IMR-90 (cell line): ENCODE results near the gene S100A13. TPM values are rescaled to one million over a fixed set of nuclear protein-coding genes. Genes with fewer than 3 reads are reported as not detected.

Source experiments
- ATAC-seq: fragments of 200-7000 bp; cut with Tn5 transposase; 2 replicates; pipeline ENCODE4 v1.9.1; 2020; ENCODE audit warnings: low read depth, mild to moderate bottlenecking, moderate library complexity
- BruUV-seq: library from RNA; stranded (reverse); fragments of 400-500 nt; replicated peaks from 2 replicates; lab custom pipeline; 2021; lab: Mats Ljungman, UMichigan
- CTCF ChIA-PET: fragments of 300-600 bp; formaldehyde crosslinking; extraction: SDS; loops from one replicate; lab custom pipeline; 2021; ENCODE audit warnings: antibody characterized with exemption; lab: Yijun Ruan, JAX
- POLR2A ChIA-PET: fragments of 300-600 bp; sonication (Branson Sonifier 250); formaldehyde crosslinking; loops from one replicate; lab custom pipeline; 2022; ENCODE audit warnings: antibody characterized with exemption; ENCODE audit not compliant: unreplicated experiment; lab: Charles Lee
- DNase-seq: peaks from one replicate; pipeline ENCODE4 v3.0.0; 2013
- H2AFZ ChIP-seq: replicated peaks from 2 replicates; pipeline ENCODE3; 2013; ENCODE audit warnings: low read length, mild to moderate bottlenecking; ENCODE audit not compliant: poor library complexity
- H2AK5ac ChIP-seq: 2 replicates; pipeline ENCODE4 v1.6.1; 2013; ENCODE audit warnings: low read depth, low read length, inconsistent platforms
- H2AK9ac ChIP-seq: replicated peaks from 2 replicates; pipeline ENCODE3; 2013; ENCODE audit warnings: mild to moderate bottlenecking, low read depth, low read length, moderate library complexity; ENCODE audit not compliant: poor library complexity
- H2BK120ac ChIP-seq: 2 replicates; pipeline ENCODE4 v1.6.1; 2013; ENCODE audit warnings: low read depth, low read length, inconsistent platforms
- H2BK15ac ChIP-seq: 3 replicates; pipeline ENCODE4 v1.6.1; 2013; ENCODE audit warnings: low read depth, low read length, inconsistent platforms
- H2BK20ac ChIP-seq: 2 replicates; pipeline ENCODE4 v1.6.1; 2013; ENCODE audit warnings: low read depth, mild to moderate bottlenecking, inconsistent platforms, low read length, moderate library complexity
- H2BK5ac ChIP-seq: 2 replicates; pipeline ENCODE4 v1.6.1; 2013; ENCODE audit warnings: mild to moderate bottlenecking, low read depth, low read length, inconsistent platforms; ENCODE audit not compliant: poor library complexity, severe bottlenecking
- H3K14ac ChIP-seq: replicated peaks from 2 replicates; pipeline ENCODE4 v1.6.1; 2013; ENCODE audit warnings: low read depth, low read length, inconsistent platforms
- H3K18ac ChIP-seq: 2 replicates; pipeline ENCODE4 v1.6.1; 2013; ENCODE audit warnings: low read depth, low read length, control low read depth
- H3K23ac ChIP-seq: 2 replicates; pipeline ENCODE4 v1.6.1; 2013; ENCODE audit warnings: low read depth, low read length, inconsistent platforms
- H3K27ac ChIP-seq: 2 replicates; pipeline ENCODE4 v1.5.1; 2013; ENCODE audit warnings: mild to moderate bottlenecking, control low read depth, low read length; ENCODE audit not compliant: insufficient read depth
- H3K27me3 ChIP-seq: 2 replicates; pipeline ENCODE4 v1.6.1; 2013; ENCODE audit warnings: low read length; ENCODE audit not compliant: control insufficient read depth, insufficient read depth
- H3K36me3 ChIP-seq: 2 replicates; pipeline ENCODE4 v1.6.1; 2013; ENCODE audit warnings: low read length, mixed read lengths; ENCODE audit not compliant: control insufficient read depth, insufficient read depth
- H3K4ac ChIP-seq: 2 replicates; pipeline ENCODE4 v1.6.1; 2013; ENCODE audit warnings: low read depth, low read length, inconsistent platforms
- H3K4me1 ChIP-seq: 2 replicates; pipeline ENCODE4 v1.6.1; 2013; ENCODE audit warnings: low read length, mixed read lengths; ENCODE audit not compliant: control insufficient read depth, insufficient read depth
- H3K4me2 ChIP-seq: 2 replicates; pipeline ENCODE4 v1.6.1; 2013; ENCODE audit warnings: low read depth, mild to moderate bottlenecking, control low read depth, low read length, moderate library complexity
- H3K4me3 ChIP-seq: 2 replicates; pipeline ENCODE4 v1.5.1; 2013; ENCODE audit warnings: low read depth, mild to moderate bottlenecking, control low read depth, low read length, moderate library complexity; ENCODE audit not compliant: insufficient read depth
- H3K56ac ChIP-seq: 2 replicates; pipeline ENCODE4 v1.6.1; 2013; ENCODE audit warnings: low read length, inconsistent platforms; ENCODE audit not compliant: insufficient read depth; ENCODE audit errors: extremely low read depth
- H3K79me1 ChIP-seq, 2 experiments: 2 replicates each; pipeline ENCODE4 v1.6.1; 2013; ENCODE audit warnings: low read length in 2 of 2, inconsistent platforms in 1 of 2, low read depth in 1 of 2
- H3K9ac ChIP-seq: 2 replicates; pipeline ENCODE4 v1.6.1; 2013; ENCODE audit warnings: low read depth, low read length, control low read depth
- H3K9me1 ChIP-seq: 2 replicates; pipeline ENCODE4 v1.6.1; 2013; ENCODE audit warnings: low read length, inconsistent platforms; ENCODE audit not compliant: insufficient read depth
- H3K9me3 ChIP-seq: 2 replicates; pipeline ENCODE4 v1.6.1; 2013; ENCODE audit warnings: low read length; ENCODE audit not compliant: control insufficient read depth, insufficient read depth
- H4K20me1 ChIP-seq: 2 replicates; pipeline ENCODE4 v1.6.1; 2013; ENCODE audit warnings: low read length, inconsistent platforms; ENCODE audit not compliant: insufficient read depth
- H4K5ac ChIP-seq: 2 replicates; pipeline ENCODE4 v1.6.1; 2013; ENCODE audit warnings: mild to moderate bottlenecking, low read depth, low read length, control low read depth
- H4K8ac ChIP-seq, 2 experiments: 2 replicates each; pipeline ENCODE4 v1.6.1; 2013; ENCODE audit warnings: low read depth in 2 of 2, low read length in 2 of 2, control low read depth in 1 of 2, inconsistent platforms in 1 of 2
- H4K91ac ChIP-seq: 2 replicates; pipeline ENCODE4 v1.6.1; 2013; ENCODE audit warnings: low read depth, low read length, inconsistent platforms; ENCODE audit not compliant: insufficient read depth
- BHLHE40 ChIP-seq: fragments of 150-350 bp; IDR thresholded peaks from 2 replicates; pipeline ENCODE4 v1.6.1; 2016; ENCODE audit warnings: mild to moderate bottlenecking, low read depth, low read length
- CEBPB ChIP-seq: IDR thresholded peaks from 2 replicates; pipeline ENCODE4 v1.6.1; 2012; ENCODE audit warnings: low read depth, low read length, improper control_type of control experiment
- CHD1 ChIP-seq: IDR thresholded peaks from 2 replicates; pipeline ENCODE4 v1.6.1; 2012; ENCODE audit warnings: low read depth, low read length, improper control_type of control experiment
- FOS ChIP-seq: fragments of 150-350 bp; IDR thresholded peaks from 2 replicates; pipeline ENCODE4 v1.6.1; 2016; ENCODE audit warnings: low read depth, low read length
- MAFK ChIP-seq: IDR thresholded peaks from 2 replicates; pipeline ENCODE4 v1.6.1; 2012; ENCODE audit warnings: low read depth, low read length, improper control_type of control experiment
- MAZ ChIP-seq: IDR thresholded peaks from 2 replicates; pipeline ENCODE4 v1.6.1; 2012; ENCODE audit warnings: low read depth, mild to moderate bottlenecking, low read length, improper control_type of control experiment, moderate library complexity, borderline replicate concordance
- MXI1 ChIP-seq: IDR thresholded peaks from 2 replicates; pipeline ENCODE4 v1.6.1; 2012; ENCODE audit warnings: low read depth, mild to moderate bottlenecking, low read length, moderate library complexity, borderline replicate concordance
- NFE2L2 ChIP-seq: fragments of 150-350 bp; IDR thresholded peaks from 2 replicates; pipeline ENCODE4 v1.6.1; 2016; ENCODE audit warnings: low read depth, mild to moderate bottlenecking, low read length
- POLR2A ChIP-seq: IDR thresholded peaks from 2 replicates; pipeline ENCODE4 v1.6.1; 2012; ENCODE audit warnings: mild to moderate bottlenecking, low read depth, low read length
- RAD21 ChIP-seq: IDR thresholded peaks from 2 replicates; pipeline ENCODE4 v1.6.1; 2012; ENCODE audit warnings: low read length, improper control_type of control experiment
- RCOR1 ChIP-seq: IDR thresholded peaks from 2 replicates; pipeline ENCODE4 v1.6.1; 2012; ENCODE audit warnings: mild to moderate bottlenecking, low read length, improper control_type of control experiment; ENCODE audit not compliant: insufficient replicate concordance
- RFX5 ChIP-seq: IDR thresholded peaks from 2 replicates; pipeline ENCODE4 v1.8.0; 2012; ENCODE audit warnings: low read depth, mild to moderate bottlenecking, low read length, moderate library complexity
- SMC3 ChIP-seq: fragments of 150-350 bp; IDR thresholded peaks from 2 replicates; pipeline ENCODE4 v1.6.1; 2016; ENCODE audit warnings: low read depth, mild to moderate bottlenecking, antibody characterized with exemption, low read length, moderate library complexity
- WGBS, 2 experiments: methylation state at CpG; one replicate each; pipeline versions ENCODE4 v1.1.5 to v1.1.7; 2013; ENCODE audit warnings: missing lambda C conversion rate in 2 of 2; ENCODE audit not compliant: insufficient read length in 1 of 2; ENCODE audit errors: extremely low coverage in 2 of 2; 5-methylcytosine and 5-hydroxymethylcytosine counted together
- dilution Hi-C: fragments of 300-500 bp; cut with HindIII; formaldehyde crosslinking; loops from one replicate; pipeline ENCODE4 v1.14.3; 2018; ENCODE audit warnings: low sequenced_read_pairs; ENCODE audit not compliant: unreplicated experiment
- in situ Hi-C: fragments of 300-500 bp; cut with MboI; formaldehyde crosslinking; loops from 3 replicates; pipeline ENCODE4 v1.14.3; 2019; ENCODE audit warnings: low sequenced_read_pairs, inconsistent platforms, mixed read lengths
- intact Hi-C: fragments of 100-400 bp; cut with micrococcal nuclease; formaldehyde crosslinking; loops from 2 replicates; pipeline ENCODE4 v1.10.0; 2022
- polyA plus RNA-seq, 3 experiments: library from polyadenylated mRNA; depleted of rRNA; stranded (reverse); fragments of >200 nt; gene quantifications; 2 replicates each; pipeline ENCODE4 v1.2.3, GENCODE V29; 2012; ENCODE audit warnings: low replicate concordance in 1 of 3
- total RNA-seq: library from RNA; depleted of rRNA; stranded (reverse); fragments of >200 nt; gene quantifications from 2 replicates; pipeline ENCODE4 v1.2.3, GENCODE V29; 2012
- TF ChIP-seq, protein P1 (sequence below): fragments of 150-350 bp; IDR thresholded peaks from 2 replicates; pipeline ENCODE4 v1.6.1; 2016; ENCODE audit warnings: low read depth, mild to moderate bottlenecking, low read length, moderate library complexity, borderline replicate concordance
- TF ChIP-seq, protein P2 (sequence below): fragments of 150-350 bp; IDR thresholded peaks from 2 replicates; pipeline ENCODE4 v1.6.1; 2017; ENCODE audit warnings: mild to moderate bottlenecking, antibody characterized with exemption, low read length, low read depth

S100A13 gene
- total and polyA plus RNA-seq, 2 of the 4 experiments (the other 2 are of a cell fraction): 122 to 468 TPM

DNA sequence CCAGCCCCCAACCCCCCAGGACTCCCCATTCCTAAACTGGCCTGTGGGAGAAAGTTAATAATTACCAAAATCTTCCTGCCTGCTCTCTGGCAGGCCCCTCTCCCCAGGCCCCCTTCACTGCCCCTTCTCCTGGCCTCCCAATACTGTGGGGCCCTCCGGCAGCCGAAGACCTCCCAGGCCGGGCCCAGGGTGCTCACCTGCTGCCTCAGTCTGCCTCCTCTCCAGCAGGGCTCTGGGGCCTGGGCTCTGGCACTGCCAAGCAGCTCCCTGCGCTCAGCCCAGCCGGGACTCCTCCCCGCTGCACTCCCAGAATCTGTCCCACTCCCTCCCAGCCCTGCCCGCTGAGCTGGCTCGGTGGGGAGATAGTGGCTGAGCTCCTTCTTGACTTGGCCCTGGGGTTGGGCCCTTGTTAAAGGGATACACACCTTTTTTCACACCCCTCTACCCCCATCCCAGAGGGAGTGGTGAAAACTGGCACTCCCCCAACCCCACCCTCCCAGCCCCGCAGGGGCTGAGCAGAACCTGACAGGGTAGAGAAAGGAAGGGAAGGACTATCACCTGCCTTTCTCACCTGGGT, 14.5 kb downstream of the S100A13 start, which contains the start of gene S100A16:
Gene S100A16, minus strand, starts transcription at position 383 of the 577 bp plus-strand sequence. CDS start 4,986 bp downstream, outside the sequence.
- peak within 1 kb of the TSS; percentile 93 for H3K14ac ChIP-seq
- H2BK20ac ChIP-seq: peak within 1 kb of the TSS; percentile 63
- POLR2A ChIA-PET: interaction anchor here (0.5 to 1.5 kb wide), 3 partner anchors 14 to 170 kb away, joined by 3 to 10 read pairs (median 6); partner anchors contain the start of gene S100A13
- peaks cover 14 to 48% of the 10 kb centered on the region in 2 experiments for H3K79me1 ChIP-seq
- peak within 1 kb of the TSS; percentile 90 for H3K4ac ChIP-seq
- H2BK120ac ChIP-seq: peak within 1 kb of the TSS; percentile 76
- peak; percentile 76 for ATAC-seq
- H3K9me3 ChIP-seq: no peaks in the 10 kb centered on the region
- H3K4me1 ChIP-seq: peaks cover 43% of the 10 kb centered on the region
- 0% methylated on average over 2 of the region's 9 CpGs; no CpG with 5 or more reads in 1 of the 2 experiments for WGBS, 2 experiments
- dilution Hi-C loops (no loop called here), intact Hi-C loops (loop anchor here (2.0 kb wide), 1 partner anchor 40 kb away; no protein-coding TSS in a partner anchor), in situ Hi-C loops (no loop called here)
- H3K27me3 ChIP-seq: no peaks in the 10 kb centered on the region
- peak within 1 kb of the TSS; percentile 75; the same call in 1 of the 2 replicates for H3K56ac ChIP-seq
- peaks cover 3% of the 10 kb centered on the region for H3K36me3 ChIP-seq
- no TSS peak for BruUV-seq
- peak; percentile 61 for DNase-seq
- H4K91ac ChIP-seq: peak within 1 kb of the TSS; percentile 88
- peak within 1 kb of the TSS; percentile 99 for H2AK9ac ChIP-seq
- peaks cover 16% of the 10 kb centered on the region for H3K9me1 ChIP-seq
- CTCF ChIA-PET: interaction anchor here (0.7 to 3.3 kb wide), 5 partner anchors 9 to 79 kb away, joined by 3 to 18 read pairs (median 4); partner anchors contain the start of genes S100A1 and S100A13
- peak within 1 kb of the TSS; percentile 61; the same call in 2 of the 3 replicates for H2BK15ac ChIP-seq
- peak within 1 kb of the TSS; percentile 75 for H2AFZ ChIP-seq
- H3K18ac ChIP-seq: peak within 1 kb of the TSS; percentile 69
- H3K23ac ChIP-seq: peak within 1 kb of the TSS; percentile 93
- peak within 1 kb of the TSS; percentile 96 for H3K4me3 ChIP-seq
- peak within 1 kb of the TSS; percentile 94 for H3K4me2 ChIP-seq
- peak within 1 kb of the TSS; percentile 99 for H3K9ac ChIP-seq
- H4K5ac ChIP-seq: peak within 1 kb of the TSS; percentile 88
- H2BK5ac ChIP-seq: peak within 1 kb of the TSS; percentile 90
- H3K27ac ChIP-seq: peak within 1 kb of the TSS; percentile 95
- H2AK5ac ChIP-seq: peak within 1 kb of the TSS; percentile 92
- H4K20me1 ChIP-seq: peaks cover 11% of the 10 kb centered on the region; the same call in 1 of the 2 replicates
- H4K8ac ChIP-seq: peak within 1 kb of the TSS; percentile 79 to 82
- TF ChIP-seq BHLHE40 (no peak), MXI1 (no peak), RFX5 (no peak), CEBPB (no peak), RCOR1 (no peak), FOS (no peak), CHD1 (no peak), MAFK (no peak), MAZ (peak; percentile 67; the same call in 1 of the 2 replicates), NFE2L2 (no peak), POLR2A (peak; percentile 75), SMC3 (no peak), RAD21 (0 out of 2 replicates have a peak, but pooled peaks have one; percentile 14)
- TF ChIP-seq, protein P1, sequence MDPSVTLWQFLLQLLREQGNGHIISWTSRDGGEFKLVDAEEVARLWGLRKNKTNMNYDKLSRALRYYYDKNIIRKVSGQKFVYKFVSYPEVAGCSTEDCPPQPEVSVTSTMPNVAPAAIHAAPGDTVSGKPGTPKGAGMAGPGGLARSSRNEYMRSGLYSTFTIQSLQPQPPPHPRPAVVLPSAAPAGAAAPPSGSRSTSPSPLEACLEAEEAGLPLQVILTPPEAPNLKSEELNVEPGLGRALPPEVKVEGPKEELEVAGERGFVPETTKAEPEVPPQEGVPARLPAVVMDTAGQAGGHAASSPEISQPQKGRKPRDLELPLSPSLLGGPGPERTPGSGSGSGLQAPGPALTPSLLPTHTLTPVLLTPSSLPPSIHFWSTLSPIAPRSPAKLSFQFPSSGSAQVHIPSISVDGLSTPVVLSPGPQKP: no peak
- TF ChIP-seq, protein P2, sequence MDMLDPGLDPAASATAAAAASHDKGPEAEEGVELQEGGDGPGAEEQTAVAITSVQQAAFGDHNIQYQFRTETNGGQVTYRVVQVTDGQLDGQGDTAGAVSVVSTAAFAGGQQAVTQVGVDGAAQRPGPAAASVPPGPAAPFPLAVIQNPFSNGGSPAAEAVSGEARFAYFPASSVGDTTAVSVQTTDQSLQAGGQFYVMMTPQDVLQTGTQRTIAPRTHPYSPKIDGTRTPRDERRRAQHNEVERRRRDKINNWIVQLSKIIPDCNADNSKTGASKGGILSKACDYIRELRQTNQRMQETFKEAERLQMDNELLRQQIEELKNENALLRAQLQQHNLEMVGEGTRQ: no peak
